ENCODE results near the gene LIM2. TPM values are rescaled to one million over a fixed set of nuclear protein-coding genes. Genes with fewer than 3 reads are reported as not detected.
A peak's percentile ranks its signal among the peaks of the same experiment; 100 is the strongest.

The LIM2 gene
- total RNA-seq, 2 donors from 2014 or later = not detected

- DNase-seq (ENCODE audit: low spot score) = no peak
- no peaks in the 10 kb centered on the region for H3K36me3 ChIP-seq
- no peaks in the 10 kb centered on the region for H3K9me3 ChIP-seq
- no peak for ATAC-seq (ENCODE audit: insufficient number of reproducible peaks, low FRiP score, low read depth)
- H3K27ac ChIP-seq = no peak overlapping the region
- H3K27me3 ChIP-seq (replicated peaks; ENCODE audit: insufficient read depth) = no peaks in the 10 kb centered on the region
- H3K4me1 ChIP-seq (ENCODE audit: control insufficient read depth in 1 of 2, low read depth in 2 of 2) = peaks cover 0 to 6% of the 10 kb centered on the region in 2 donors
- H3K4me3 ChIP-seq = no peak overlapping the region
- no peak for TF ChIP-seq CTCF (IDR thresholded peaks at IDR 0.05)
Measured at GRCh38 chr19:51372021-51372648, 15.6 kb downstream of the LIM2 start.

- no peak overlapping the region for H3K4me3 ChIP-seq
- ATAC-seq (ENCODE audit: insufficient number of reproducible peaks, low FRiP score, low read depth) = no peak
- TF ChIP-seq CTCF (IDR thresholded peaks at IDR 0.05) = no peak
- H3K4me1 ChIP-seq (ENCODE audit: control insufficient read depth in 1 of 2, low read depth in 2 of 2) = peaks cover 0 to 6% of the 10 kb centered on the region in 2 donors
- no peaks in the 10 kb centered on the region for H3K36me3 ChIP-seq
- no peaks in the 10 kb centered on the region for H3K9me3 ChIP-seq
- H3K27ac ChIP-seq = no peak overlapping the region
- DNase-seq (ENCODE audit: low spot score) = no peak
- no peaks in the 10 kb centered on the region for H3K27me3 ChIP-seq (replicated peaks; ENCODE audit: insufficient read depth)
Measured at GRCh38 chr19:51371186-51371690, 16.5 kb downstream of the LIM2 start.

- H3K27ac ChIP-seq = no peak overlapping the region
- H3K4me3 ChIP-seq = no peak overlapping the region
- no peak for TF ChIP-seq CTCF (IDR thresholded peaks at IDR 0.05)
- H3K27me3 ChIP-seq (replicated peaks; ENCODE audit: insufficient read depth) = no peaks in the 10 kb centered on the region
- peaks cover 4 to 12% of the 10 kb centered on the region in 2 donors for H3K4me1 ChIP-seq (ENCODE audit: control insufficient read depth in 1 of 2, low read depth in 2 of 2)
- no peaks in the 10 kb centered on the region for H3K9me3 ChIP-seq
- no peak for DNase-seq (ENCODE audit: low spot score)
- no peak for ATAC-seq (ENCODE audit: insufficient number of reproducible peaks, low FRiP score, low read depth)
- no peaks in the 10 kb centered on the region for H3K36me3 ChIP-seq
Measured at GRCh38 chr19:51370230-51370629, 17.5 kb downstream of the LIM2 start.

- no peak for ATAC-seq (ENCODE audit: insufficient number of reproducible peaks, low FRiP score, low read depth)
- H3K27me3 ChIP-seq (replicated peaks; ENCODE audit: insufficient read depth) = no peaks in the 10 kb centered on the region
- H3K9me3 ChIP-seq = no peaks in the 10 kb centered on the region
- H3K27ac ChIP-seq = peak within 1 kb of the TSS; percentile 57 to 67
- no peaks in the 10 kb centered on the region for H3K36me3 ChIP-seq
- H3K4me1 ChIP-seq (ENCODE audit: control insufficient read depth in 1 of 2, low read depth in 2 of 2) = peaks cover 7 to 22% of the 10 kb centered on the region in 2 donors
- no peak for TF ChIP-seq CTCF (IDR thresholded peaks at IDR 0.05)
- no peak for DNase-seq (ENCODE audit: low spot score)
- H3K4me3 ChIP-seq = peak within 1 kb of the TSS; percentile 81
Measured at GRCh38 chr19:51368366-51369282, 19.1 kb downstream of the LIM2 start, which contains the start of gene CLDND2. Gene CLDND2 (minus strand): TSS chr19:51369003. CDS start chr19:51368577, 426 bp downstream.

Measured in thoracic aorta (tissue), 2 donors.